Mesenchymal stem cell (in vitro differentiated cells and primary cell): ENCODE data around the gene AUTS2.

Experiments used
- DNase-seq: peaks from one replicate; pipeline ENCODE4 v3.0.0-alpha.2; 2013
- H2AFZ ChIP-seq: one replicate; pipeline ENCODE4 v1.6.1; 2013; ENCODE audit warnings: low read depth, mild to moderate bottlenecking, control low read depth, inconsistent platforms, low read length, moderate library complexity
- H2AK5ac ChIP-seq: 2 replicates; pipeline ENCODE4 v1.6.1; 2013; ENCODE audit warnings: low read length, moderate library complexity, mild to moderate bottlenecking, inconsistent platforms; ENCODE audit not compliant: severe bottlenecking
- H2BK120ac ChIP-seq: one replicate; pipeline ENCODE4 v1.6.1; 2013; ENCODE audit warnings: low read depth, mild to moderate bottlenecking, inconsistent platforms, low read length, moderate library complexity
- H2BK12ac ChIP-seq, 2 experiments: one replicate each; pipeline ENCODE4 v1.6.1; 2013; ENCODE audit warnings: inconsistent platforms in 2 of 2, low read length in 2 of 2, mild to moderate bottlenecking in 2 of 2, moderate library complexity in 2 of 2, control low read depth in 1 of 2
- H2BK15ac ChIP-seq: one replicate; pipeline ENCODE4 v1.6.1; 2013; ENCODE audit warnings: mild to moderate bottlenecking, low read depth, inconsistent platforms; ENCODE audit not compliant: poor library complexity, severe bottlenecking
- H2BK5ac ChIP-seq: 2 replicates; pipeline ENCODE4 v1.6.1; 2013; ENCODE audit warnings: low read depth, mild to moderate bottlenecking, low read length, control low read depth, inconsistent platforms; ENCODE audit not compliant: poor library complexity, severe bottlenecking
- H3K14ac ChIP-seq, 2 experiments: one replicate each; pipeline ENCODE4 v1.6.1; 2013; ENCODE audit warnings: inconsistent platforms in 2 of 2, low read length in 2 of 2, control low read depth in 1 of 2, mild to moderate bottlenecking in 1 of 2, moderate library complexity in 1 of 2
- H3K18ac ChIP-seq, 2 experiments: one replicate each; pipeline ENCODE4 v1.6.1; 2013; ENCODE audit warnings: inconsistent platforms in 2 of 2, low read length in 2 of 2, control low read depth in 1 of 2, low read depth in 1 of 2, mild to moderate bottlenecking in 1 of 2
- H3K23ac ChIP-seq, 2 experiments: one replicate each; pipeline ENCODE4 v1.6.1; 2013; ENCODE audit warnings: inconsistent platforms in 2 of 2, low read length in 2 of 2, mild to moderate bottlenecking in 2 of 2, moderate library complexity in 2 of 2, control low read depth in 1 of 2
- H3K27ac ChIP-seq: 2 replicates; pipeline ENCODE4 v1.5.1; 2013; ENCODE audit warnings: mild to moderate bottlenecking, moderate library complexity, low read length, control low read depth, inconsistent platforms; ENCODE audit not compliant: poor library complexity, severe bottlenecking
- H3K27me3 ChIP-seq, 2 experiments: 2 replicates each; pipeline versions ENCODE4 v1.6.1 to v1.7.0; 2013; ENCODE audit warnings: low read length in 2 of 2, mild to moderate bottlenecking in 2 of 2, moderate library complexity in 2 of 2, control low read depth in 1 of 2, inconsistent platforms in 1 of 2; ENCODE audit not compliant: control insufficient read depth in 1 of 2, insufficient read depth in 1 of 2
- H3K36me3 ChIP-seq, 2 experiments: 2 replicates each; pipeline versions ENCODE4 v1.6.1 to v1.7.0; 2013; ENCODE audit warnings: low read length in 2 of 2, control low read depth in 1 of 2, inconsistent platforms in 1 of 2, low read depth in 1 of 2, mild to moderate bottlenecking in 1 of 2; ENCODE audit not compliant: insufficient read depth in 2 of 2, control insufficient read depth in 1 of 2
- H3K4ac ChIP-seq, 2 experiments: one replicate each; pipeline ENCODE4 v1.6.1; 2013; ENCODE audit warnings: inconsistent platforms in 2 of 2, low read length in 2 of 2, mild to moderate bottlenecking in 2 of 2, moderate library complexity in 2 of 2, control low read depth in 1 of 2, low read depth in 1 of 2
- H3K4me1 ChIP-seq: 2 replicates; pipeline ENCODE4 v1.6.1; 2013; ENCODE audit warnings: low read depth, low read length, control low read depth; ENCODE audit not compliant: control insufficient read depth, insufficient read depth
- H3K4me2 ChIP-seq: 2 replicates; pipeline ENCODE4 v1.6.1; 2013; ENCODE audit warnings: low read length, mild to moderate bottlenecking, inconsistent platforms; ENCODE audit not compliant: poor library complexity, severe bottlenecking
- H3K4me3 ChIP-seq, 2 experiments: 2 replicates each; pipeline versions ENCODE4 v1.5.1 to v1.7.0; 2013; ENCODE audit warnings: low read length in 2 of 2, mild to moderate bottlenecking in 2 of 2, control low read depth in 1 of 2, low read depth in 1 of 2; ENCODE audit not compliant: insufficient read depth in 1 of 2
- H3K79me1 ChIP-seq: replicated peaks from 2 replicates; pipeline ENCODE4 v1.6.1; 2013; ENCODE audit warnings: mild to moderate bottlenecking, control low read depth, low read length, inconsistent platforms; ENCODE audit not compliant: poor library complexity, severe bottlenecking
- H3K9ac ChIP-seq: 2 replicates; pipeline ENCODE4 v1.7.0; 2013; ENCODE audit warnings: mild to moderate bottlenecking, low read length, moderate library complexity
- H3K9me3 ChIP-seq: 2 replicates; pipeline ENCODE4 v1.7.0; 2013; ENCODE audit warnings: mild to moderate bottlenecking, low read length; ENCODE audit not compliant: control insufficient read depth
- H4K8ac ChIP-seq: one replicate; pipeline ENCODE4 v1.6.1; 2013; ENCODE audit warnings: inconsistent platforms, mild to moderate bottlenecking, low read length, moderate library complexity
- H4K91ac ChIP-seq: one replicate; pipeline ENCODE4 v1.6.1; 2013; ENCODE audit warnings: mild to moderate bottlenecking, low read length, inconsistent platforms
- WGBS: methylation state at CpG from one replicate; pipeline ENCODE4 v1.1.7; 2013; ENCODE audit warnings: mixed read lengths; 5-methylcytosine and 5-hydroxymethylcytosine counted together

Gene AUTS2

DNA sequence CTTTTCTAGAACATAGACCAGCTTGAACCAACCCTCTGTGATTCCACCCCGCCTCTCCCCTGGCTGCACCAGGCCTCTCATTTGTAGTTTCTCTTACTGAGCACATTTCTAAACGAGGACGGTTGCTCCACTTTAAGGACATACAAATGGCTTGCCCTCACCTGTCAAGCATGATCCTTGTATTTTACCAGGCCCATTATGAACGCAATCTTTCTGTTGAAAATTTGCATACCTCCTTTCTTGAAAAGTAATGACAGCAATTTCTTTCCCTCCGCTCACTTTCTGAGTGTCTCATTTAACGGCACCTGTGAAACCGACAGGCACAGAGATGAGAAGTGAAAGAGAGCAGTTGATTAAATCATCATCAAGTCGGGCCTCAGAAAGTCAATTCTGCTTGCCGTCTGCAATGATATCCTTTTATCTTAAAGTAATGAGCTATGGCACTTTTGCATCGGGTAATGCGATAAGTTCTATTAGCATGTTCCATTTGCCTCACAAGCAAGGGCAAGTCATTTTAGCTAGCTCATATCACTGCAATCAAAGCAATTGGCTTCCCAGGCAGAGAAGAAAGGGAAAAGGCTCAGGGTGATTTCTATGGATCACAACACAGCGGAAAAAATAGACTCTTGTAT, 828.1 kb downstream of the AUTS2 start:
- Histone ChIP-seq H3K18ac (no peak overlapping the region), H2BK120ac (no peak overlapping the region), H3K4me2 (no peak overlapping the region), H2BK15ac (no peak overlapping the region), H2BK5ac (no peak overlapping the region), H3K14ac (no peak overlapping the region), H3K36me3 (no peaks in the 10 kb centered on the region), H3K4me1 (no peaks in the 10 kb centered on the region), H3K23ac (no peak overlapping the region), H3K4ac (no peak overlapping the region), H4K91ac (no peak overlapping the region), H2AK5ac (no peak overlapping the region), H3K79me1 (no peaks in the 10 kb centered on the region), H2AFZ (no peak overlapping the region), H3K9me3 (no peaks in the 10 kb centered on the region), H2BK12ac (no peak overlapping the region), H3K27ac (no peak overlapping the region), H3K27me3 (peaks cover 0 to 5% of the 10 kb centered on the region in 2 experiments), H4K8ac (no peak overlapping the region), H3K9ac (no peak overlapping the region), H3K4me3 (no peak overlapping the region)
- no peak for DNase-seq
- WGBS: 89% methylated on average over 12 of the region's 12 CpGs

- no peak overlapping the region for H3K4me2 ChIP-seq
- H3K9ac ChIP-seq: no peak overlapping the region
- H3K4me3 ChIP-seq: no peak overlapping the region
- no peak overlapping the region for H4K91ac ChIP-seq
- no peak overlapping the region for H2AK5ac ChIP-seq
- no peaks in the 10 kb centered on the region for H3K4me1 ChIP-seq
- no peaks in the 10 kb centered on the region for H3K79me1 ChIP-seq
- H2BK5ac ChIP-seq: no peak overlapping the region
- no peak overlapping the region for H3K27ac ChIP-seq
- no peak overlapping the region for H3K18ac ChIP-seq
- no peak overlapping the region for H2AFZ ChIP-seq
- H4K8ac ChIP-seq: no peak overlapping the region
- H2BK12ac ChIP-seq: no peak overlapping the region
- no peaks in the 10 kb centered on the region for H3K36me3 ChIP-seq
- H3K9me3 ChIP-seq: no peaks in the 10 kb centered on the region
- no peak overlapping the region for H2BK15ac ChIP-seq
- no peak overlapping the region for H3K14ac ChIP-seq
- H2BK120ac ChIP-seq: no peak overlapping the region
- DNase-seq: no peak
- 40% methylated on average over 12 of the region's 12 CpGs for WGBS
- no peak overlapping the region for H3K4ac ChIP-seq
- H3K23ac ChIP-seq: no peak overlapping the region
- H3K27me3 ChIP-seq: no peaks in the 10 kb centered on the region
These were observed 834.3 kb downstream of the AUTS2 start for GRCh38 chr7:70432567-70433001.

- Histone ChIP-seq H3K18ac (no peak overlapping the region), H2AK5ac (no peak overlapping the region), H4K91ac (no peak overlapping the region), H3K9ac (no peak overlapping the region), H2AFZ (no peak overlapping the region), H4K8ac (no peak overlapping the region), H3K4me3 (no peak overlapping the region), H2BK120ac (no peak overlapping the region), H3K36me3 (no peaks in the 10 kb centered on the region), H3K4me2 (no peak overlapping the region), H3K27ac (no peak overlapping the region), H3K27me3 (no peaks in the 10 kb centered on the region), H3K9me3 (no peaks in the 10 kb centered on the region), H2BK5ac (no peak overlapping the region), H3K79me1 (no peaks in the 10 kb centered on the region), H3K4ac (no peak overlapping the region), H3K4me1 (no peaks in the 10 kb centered on the region), H2BK12ac (no peak overlapping the region), H3K14ac (no peak overlapping the region), H3K23ac (no peak overlapping the region), H2BK15ac (no peak overlapping the region)
- WGBS: 65% methylated on average over 1 of the region's 2 CpGs
- no peak for DNase-seq
These were observed 836.1 kb downstream of the AUTS2 start for GRCh38 chr7:70434376-70434775.

GRCh38 chr7:70434821-70435220, 836.5 kb downstream of the AUTS2 start:
- no peaks in the 10 kb centered on the region for H3K9me3 ChIP-seq

More at GRCh38 chr7:70434821-70435220, 836.5 kb downstream of the AUTS2 start:
- Histone ChIP-seq H2BK12ac (no peak overlapping the region), H2AFZ (no peak overlapping the region), H3K4ac (no peak overlapping the region), H2AK5ac (no peak overlapping the region), H3K27me3 (no peaks in the 10 kb centered on the region), H3K4me3 (no peak overlapping the region), H3K4me2 (no peak overlapping the region), H3K27ac (no peak overlapping the region), H3K9ac (no peak overlapping the region), H2BK5ac (no peak overlapping the region), H3K23ac (no peak overlapping the region), H3K36me3 (no peaks in the 10 kb centered on the region), H4K8ac (no peak overlapping the region), H2BK15ac (no peak overlapping the region), H3K14ac (no peak overlapping the region), H3K79me1 (no peaks in the 10 kb centered on the region), H2BK120ac (no peak overlapping the region), H3K4me1 (no peaks in the 10 kb centered on the region), H4K91ac (no peak overlapping the region), H3K18ac (no peak overlapping the region)
- no peak for DNase-seq
- 81% methylated on average over 1 of the region's 1 CpG for WGBS
